Uterus (tissue), 2 donors: ENCODE results near the gene CIROP.

ENCODE experiments used
- CTCF ChIP-seq, 4 experiments: fragments of 200-600 bp in 2 of 4; fragments of 450-650 bp in 2 of 4; sonication (generic) in 2 of 4; IDR thresholded peaks; one replicate each; pipeline ENCODE4 v1.5.1; 2016 to 2019; ENCODE audit warnings: antibody characterized with exemption in 4 of 4, mild to moderate bottlenecking in 2 of 4, moderate library complexity in 1 of 4
- POLR2A ChIP-seq, 2 donors: fragments of 450-650 bp; IDR thresholded peaks; one replicate each; pipeline ENCODE4 v1.6.1; 2016; ENCODE audit warnings: antibody characterized with exemption in 2 of 2, mild to moderate bottlenecking in 1 of 2, moderate library complexity in 1 of 2

GRCh38 chr14:23101986-23102625 is 2.7 kb downstream of the CIROP start:
- TF ChIP-seq POLR2A (IDR thresholded peaks at IDR 0.05), result no peak
- no peak for TF ChIP-seq CTCF (IDR thresholded peaks at IDR 0.05)
